GM18907 (cell line): ENCODE results near the gene AKR1C3.
"Not testable (repeated sequence)": the region's sequence is repeated elsewhere in the genome, so short reads cannot be mapped to it uniquely, and the experiment has no call there.

ENCODE experiments used
- ATAC-seq: cut with Tn5 transposase; IDR thresholded peaks from one replicate; pipeline ENCODE4 v1.9.1; 2021; ENCODE audit warnings: mild to moderate bottlenecking, moderate library complexity; ENCODE audit not compliant: unreplicated experiment

AKR1C3 gene

GRCh38 chr10:5088703-5089261, 5.4 kb upstream of the AKR1C3 start:
- no peak for ATAC-seq

DNA sequence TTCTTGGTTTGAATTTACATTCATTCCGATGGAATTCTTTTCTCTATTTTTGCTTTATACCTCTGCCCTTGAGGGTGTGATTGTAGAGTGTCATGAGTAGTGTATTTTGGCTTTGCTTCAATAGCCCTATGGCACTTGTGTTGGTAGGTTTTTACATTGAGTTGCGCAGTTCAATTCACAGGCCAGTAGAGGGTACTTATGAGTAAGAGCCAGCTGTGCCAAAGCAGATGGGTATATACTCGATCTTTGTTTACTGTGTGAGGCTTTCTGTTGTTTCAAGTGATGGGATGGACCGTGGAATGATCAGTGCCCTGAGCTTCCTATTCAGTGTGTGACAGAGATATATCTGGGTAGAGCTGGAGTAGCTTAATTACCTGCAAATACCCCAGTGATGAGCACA, 4.3 kb upstream of the AKR1C3 start:
- ATAC-seq: peak; percentile 67

DNA sequence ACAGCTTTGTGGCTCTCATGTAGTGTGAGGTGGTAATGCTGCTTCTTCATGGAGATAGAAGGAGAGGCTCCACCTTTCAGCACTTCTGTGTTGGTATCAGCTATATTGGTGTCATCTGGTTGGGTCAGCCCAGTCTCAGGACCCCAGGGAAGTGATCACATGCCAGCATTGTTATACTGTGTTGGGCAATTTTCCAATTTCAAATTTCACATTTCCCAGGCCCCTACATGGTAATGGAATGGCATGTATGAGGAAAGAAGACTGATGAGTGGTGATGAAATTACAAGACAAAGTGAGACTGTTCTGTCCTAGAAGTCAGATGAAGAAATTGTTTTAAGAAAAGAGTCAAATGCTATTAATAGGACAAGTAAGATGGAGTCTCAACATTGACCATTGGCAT, 3.7 kb upstream of the AKR1C3 start:
- no peak for ATAC-seq

DNA sequence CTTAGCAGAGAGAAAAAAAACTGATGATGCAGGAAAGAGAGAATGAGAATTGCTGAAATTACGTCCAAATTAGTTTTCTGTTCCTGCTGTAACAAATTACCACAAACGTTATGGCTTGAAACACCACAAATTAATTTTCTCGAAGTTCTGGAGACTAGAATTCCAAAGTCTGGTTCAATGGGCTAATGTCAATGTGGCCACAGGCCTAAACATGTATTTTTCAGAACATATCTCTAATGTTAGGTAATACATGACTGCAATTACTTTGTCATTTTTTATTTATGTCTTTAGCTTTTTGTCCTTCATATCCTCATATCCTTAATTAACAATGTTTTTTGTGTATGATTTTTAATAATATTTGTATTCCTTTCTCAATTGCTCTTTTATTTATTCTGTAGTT, 3.0 kb upstream of the AKR1C3 start:
- no peak for ATAC-seq

DNA sequence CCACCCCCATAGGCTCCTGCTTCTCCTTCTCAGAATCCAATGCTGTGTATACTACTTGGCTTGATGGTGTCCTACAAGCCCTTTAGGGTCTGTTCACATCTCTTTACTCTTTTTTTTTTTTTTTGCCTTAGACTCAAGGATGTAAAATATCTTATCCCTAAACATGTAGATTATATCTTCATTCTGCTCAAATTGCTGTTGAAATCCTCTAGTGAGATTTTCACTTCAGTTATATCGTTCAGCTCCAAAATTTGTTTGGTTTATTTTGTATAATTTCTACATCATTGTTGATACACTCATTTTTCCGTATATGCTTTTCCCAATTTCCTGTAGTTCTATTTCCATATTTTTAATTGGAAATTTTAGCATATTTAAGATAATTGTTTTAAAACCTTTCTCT, 1.8 kb upstream of the AKR1C3 start:
- no peak for ATAC-seq

- ATAC-seq: no peak
These were observed 1.1 kb upstream of the AKR1C3 start for GRCh38 chr10:5092848-5093790.

DNA sequence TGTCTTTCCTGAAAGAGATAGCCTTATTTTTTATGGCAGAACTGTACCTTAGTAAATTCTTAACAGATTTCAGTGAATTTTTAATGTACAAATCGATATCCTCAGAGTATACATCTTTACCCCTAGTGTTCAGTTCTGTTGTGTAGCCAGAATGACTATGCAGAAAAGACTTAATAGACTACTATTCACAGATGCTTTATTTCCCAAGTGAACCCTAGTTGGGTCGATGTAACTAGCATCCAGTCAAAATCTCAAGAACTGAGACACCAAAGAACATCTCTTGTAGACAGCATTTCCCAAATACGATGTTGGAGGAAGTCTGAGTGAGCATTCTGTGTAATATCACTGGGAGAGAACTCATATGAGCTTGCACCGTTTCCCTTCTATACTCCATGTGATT, 1.5 kb downstream of the AKR1C3 start:
- no peak for ATAC-seq

- ATAC-seq: no peak
These were observed 1.9 kb downstream of the AKR1C3 start for GRCh38 chr10:5096108-5096507.

DNA sequence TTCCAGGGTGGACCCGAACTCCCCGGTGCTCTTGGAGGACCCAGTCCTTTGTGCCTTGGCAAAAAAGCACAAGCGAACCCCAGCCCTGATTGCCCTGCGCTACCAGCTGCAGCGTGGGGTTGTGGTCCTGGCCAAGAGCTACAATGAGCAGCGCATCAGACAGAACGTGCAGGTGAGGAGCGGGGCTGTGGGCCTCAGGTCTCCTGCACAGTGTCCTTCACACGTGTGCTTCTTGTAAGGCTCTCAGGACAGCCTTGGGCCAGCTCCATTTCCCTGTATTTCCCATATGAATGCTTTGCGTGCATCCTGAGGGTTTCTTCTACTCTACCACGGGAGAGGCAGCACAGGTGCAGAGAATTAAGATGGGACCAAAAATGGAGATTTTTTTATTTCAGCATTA, 8.3 kb downstream of the AKR1C3 start:
- ATAC-seq: not testable (repeated sequence)

GRCh38 chr10:5103481-5103880, 9.3 kb downstream of the AKR1C3 start:
- ATAC-seq: no peak

DNA sequence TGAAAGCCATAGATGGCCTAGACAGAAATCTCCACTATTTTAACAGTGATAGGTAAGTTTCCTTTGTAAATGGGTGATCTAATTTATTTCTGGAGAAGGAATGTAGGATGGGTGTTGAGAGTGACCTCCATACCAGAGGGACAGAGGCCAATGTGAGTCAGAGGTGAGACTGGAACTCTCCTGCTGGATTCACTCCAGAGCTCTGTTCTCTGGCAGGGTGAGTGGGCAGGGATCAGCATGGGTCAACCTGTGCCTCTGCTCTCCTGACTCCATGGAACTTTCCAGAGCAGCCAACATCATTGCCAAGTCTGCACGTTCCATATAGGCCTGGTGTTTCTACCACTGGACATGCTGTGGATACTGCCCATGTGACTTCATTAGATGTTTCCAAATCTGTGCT, 11.4 kb downstream of the AKR1C3 start:
- ATAC-seq: no peak

GRCh38 chr10:5106553-5106952, 12.3 kb downstream of the AKR1C3 start:
- no peak for ATAC-seq

GRCh38 chr10:5107860-5108526, 13.8 kb downstream of the AKR1C3 start:
- ATAC-seq: no peak

GRCh38 chr10:5108658-5109416, 14.6 kb downstream of the AKR1C3 start:
- ATAC-seq: no peak

GRCh38 chr10:5109861-5110260, 15.6 kb downstream of the AKR1C3 start:
- not testable (repeated sequence) for ATAC-seq

- no peak for ATAC-seq
These were observed 22.4 kb downstream of the AKR1C3 start for GRCh38 chr10:5116621-5117020.

GRCh38 chr10:5117026-5117425, 22.8 kb downstream of the AKR1C3 start:
- ATAC-seq: no peak

DNA sequence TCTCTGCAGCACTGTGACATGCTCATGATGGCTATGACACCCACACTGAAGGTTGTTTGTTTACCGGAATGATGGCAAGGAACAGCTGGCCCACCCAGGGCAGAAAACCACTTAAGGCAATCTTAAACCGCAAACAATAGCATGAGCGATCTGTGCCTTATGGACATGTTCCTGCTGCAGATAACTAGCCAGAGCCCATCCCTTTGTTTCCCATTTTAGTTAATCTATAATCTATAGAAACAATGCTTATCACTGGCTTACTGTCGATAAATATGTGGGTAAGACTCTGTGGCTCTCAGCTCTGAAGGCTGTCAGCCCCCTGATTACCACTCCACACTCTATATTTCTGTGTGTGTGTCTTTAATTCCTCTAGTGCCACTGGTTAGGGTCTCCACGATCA, 25.8 kb downstream of the AKR1C3 start:
- not testable (repeated sequence) for ATAC-seq

DNA sequence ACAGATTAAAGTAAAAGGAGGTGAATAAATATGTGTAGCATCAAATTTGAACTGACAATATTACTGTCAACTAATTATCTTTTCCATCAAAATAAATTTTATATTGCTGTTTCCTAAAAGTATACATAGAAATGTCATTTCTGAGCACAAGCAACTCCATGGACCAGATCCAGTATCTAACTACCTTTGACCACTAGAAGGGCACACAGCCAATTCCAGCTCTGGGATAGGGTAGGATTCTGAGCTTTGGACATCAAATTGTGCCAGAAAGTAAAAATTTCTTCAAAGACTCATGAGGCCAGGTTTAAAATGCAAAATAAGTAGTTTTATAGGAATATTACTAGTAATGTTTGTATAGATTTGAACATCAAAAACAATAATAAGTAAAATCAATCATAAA, 29.7 kb downstream of the AKR1C3 start:
- no peak for ATAC-seq

DNA sequence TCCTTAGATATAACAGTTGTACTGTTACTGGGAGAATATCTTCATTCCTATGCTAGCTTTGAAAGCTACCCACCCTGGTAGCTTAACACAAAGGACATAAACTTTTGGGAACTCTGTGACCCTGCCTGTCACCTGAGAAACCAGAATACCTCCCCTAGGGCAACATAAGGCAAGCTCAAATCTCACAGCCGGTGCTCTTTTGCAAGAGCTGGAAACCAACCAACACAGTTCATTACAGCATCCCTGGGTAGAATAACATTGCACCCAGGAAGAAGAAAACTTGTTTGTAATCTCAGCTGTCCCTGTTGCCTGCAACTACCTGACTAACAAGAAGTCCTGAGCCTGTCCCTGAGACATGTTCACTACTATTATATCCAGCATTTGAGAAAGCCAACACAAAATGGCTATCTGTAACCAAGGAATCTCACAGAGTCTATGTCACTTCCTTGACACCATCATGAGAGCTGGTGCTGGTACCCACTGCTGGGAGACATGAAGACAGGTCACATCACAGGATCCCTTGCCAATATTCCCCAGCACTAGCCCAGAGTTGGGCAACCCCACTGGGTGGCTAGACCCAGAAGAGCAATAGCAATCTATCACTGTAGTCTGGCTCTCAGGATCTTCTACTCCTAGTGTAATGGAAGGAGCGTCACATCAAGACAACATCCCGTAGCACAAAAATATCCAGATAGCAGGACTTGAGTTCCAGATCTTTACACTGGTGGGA, 31.3 kb downstream of the AKR1C3 start:
- no peak for ATAC-seq

DNA sequence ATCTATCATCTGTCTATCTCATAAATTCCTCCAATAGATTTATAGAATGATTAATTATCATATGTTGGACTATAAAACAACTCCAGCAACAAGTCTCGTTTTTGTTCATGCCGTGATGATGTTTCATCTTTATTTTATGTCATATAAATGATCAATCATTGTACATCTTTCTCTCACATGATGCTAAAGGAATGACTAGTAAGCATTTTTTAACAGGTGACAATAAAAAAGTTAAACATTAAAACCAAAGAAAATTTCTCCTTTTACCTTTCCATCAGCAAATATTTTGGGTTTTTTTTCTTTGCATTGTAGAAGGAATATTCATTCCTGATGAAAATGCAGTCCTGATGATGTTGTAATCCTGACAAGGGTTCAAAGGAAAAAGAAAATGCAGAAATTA, 41.4 kb downstream of the AKR1C3 start:
- ATAC-seq: no peak
